Measurements from ENCODE around the gene KCNC1.

KCNC1 gene

DNA sequence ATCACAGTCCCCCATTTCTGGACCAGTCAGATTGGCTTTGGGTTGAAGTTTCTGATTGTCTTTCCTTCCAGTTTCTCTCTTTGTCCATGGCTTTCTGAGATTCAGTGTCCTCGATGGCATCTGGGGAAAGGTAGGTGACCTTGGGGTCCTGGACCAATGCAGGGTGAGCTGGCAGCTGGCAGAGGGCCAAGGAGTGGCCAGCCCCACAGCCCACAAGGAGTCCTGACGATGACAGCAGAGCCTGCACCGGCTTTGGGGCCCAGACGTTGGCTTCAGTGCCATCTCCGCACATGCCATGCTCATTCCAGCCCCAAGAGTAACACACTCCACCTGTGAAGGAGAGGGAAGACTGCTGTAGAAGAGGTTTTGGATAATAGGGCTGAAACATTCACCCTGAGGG, 53.5 kb downstream of the KCNC1 start:
- DNase-seq (ENCODE audit: low read depth in 1 of 2, low spot score in 1 of 2) = no peak

DNA sequence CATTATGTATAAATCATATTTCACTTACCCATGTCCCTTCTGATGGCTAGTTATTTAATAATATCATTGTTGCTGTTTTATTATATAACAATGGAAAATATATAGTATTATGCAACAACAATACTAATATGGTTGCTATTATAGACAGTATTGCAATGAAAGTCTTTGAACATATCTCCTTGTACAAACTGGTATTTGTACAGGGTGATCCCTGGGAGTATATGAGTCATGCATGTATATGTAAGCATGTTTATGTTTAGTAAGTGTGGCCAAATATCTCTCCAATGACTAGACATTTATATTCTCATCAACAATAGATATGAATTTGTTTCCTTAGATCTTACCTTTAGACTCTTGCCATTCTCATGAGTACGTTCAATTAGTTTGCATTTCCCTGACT, 55.9 kb downstream of the KCNC1 start:
- DNase-seq (ENCODE audit: low read depth in 1 of 2, low spot score in 1 of 2) = no peak

DNA sequence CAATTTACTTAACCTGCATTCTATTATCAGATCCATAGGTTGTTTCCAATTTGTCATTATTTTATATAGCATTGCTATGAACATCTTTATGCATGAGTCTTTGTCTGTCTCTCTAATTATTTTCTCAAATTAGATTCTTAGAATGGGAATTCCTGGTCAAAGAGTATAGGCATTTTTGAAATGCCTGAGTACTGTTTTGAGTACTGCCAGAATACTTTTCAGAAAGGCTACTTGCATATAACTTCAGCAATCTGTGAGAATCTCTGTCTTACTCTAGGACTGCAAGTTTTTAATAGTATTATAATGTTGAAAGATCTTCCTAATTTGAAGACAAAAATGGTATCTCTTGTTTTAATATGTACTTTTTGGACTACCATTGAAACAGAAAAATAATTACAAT, 56.6 kb downstream of the KCNC1 start:
- no peak for DNase-seq (ENCODE audit: low read depth in 1 of 2, low spot score in 1 of 2)

DNA sequence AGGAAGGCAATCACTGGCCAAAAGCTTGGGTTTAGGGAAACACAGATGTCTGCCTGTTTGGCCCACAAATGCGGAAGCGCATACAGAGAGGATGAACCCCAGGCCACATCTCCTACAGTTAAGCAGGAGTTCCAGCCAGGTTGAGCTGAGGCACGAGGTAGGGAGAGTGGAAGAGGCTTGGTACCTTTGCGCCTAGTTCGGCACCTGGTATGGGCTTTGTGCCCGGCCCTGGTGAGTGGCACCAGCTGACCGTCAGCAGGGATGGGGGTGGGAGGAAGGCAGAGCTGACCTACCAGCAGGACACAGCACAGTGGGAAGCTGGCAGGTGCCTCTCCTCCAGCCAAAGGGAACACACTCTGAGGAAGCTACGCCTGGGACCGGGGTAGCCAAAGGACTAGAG, 57.6 kb downstream of the KCNC1 start:
- DNase-seq (ENCODE audit: low read depth in 1 of 2, low spot score in 1 of 2) = no peak

DNA sequence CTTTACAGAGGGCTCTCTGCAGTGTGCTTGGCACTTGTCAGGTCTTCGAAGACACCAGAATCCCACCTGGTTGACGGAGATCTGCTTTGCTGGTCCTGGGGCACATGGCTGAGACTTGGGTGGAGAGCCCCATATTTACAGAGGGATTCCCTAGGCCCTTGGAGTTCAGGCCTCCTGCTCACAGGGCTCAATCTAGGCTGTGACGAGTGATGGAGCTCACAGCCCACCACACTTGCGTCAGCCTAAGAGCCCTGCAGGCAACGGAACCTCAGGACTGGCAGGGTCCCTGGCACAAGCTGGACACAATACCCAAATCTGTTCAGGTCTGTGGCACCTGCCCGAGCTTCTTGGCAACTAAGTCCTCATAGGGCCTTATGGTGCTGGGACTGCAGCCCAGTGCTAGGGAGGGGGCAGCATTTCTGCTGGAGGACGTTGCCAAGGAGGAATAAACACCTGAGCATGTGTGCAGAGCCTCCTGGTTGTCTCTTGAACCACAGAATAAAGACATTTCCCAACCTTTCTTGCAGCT, 59.1 kb downstream of the KCNC1 start:
- DNase-seq (ENCODE audit: low read depth in 1 of 2, low spot score in 1 of 2) = no peak

DNA sequence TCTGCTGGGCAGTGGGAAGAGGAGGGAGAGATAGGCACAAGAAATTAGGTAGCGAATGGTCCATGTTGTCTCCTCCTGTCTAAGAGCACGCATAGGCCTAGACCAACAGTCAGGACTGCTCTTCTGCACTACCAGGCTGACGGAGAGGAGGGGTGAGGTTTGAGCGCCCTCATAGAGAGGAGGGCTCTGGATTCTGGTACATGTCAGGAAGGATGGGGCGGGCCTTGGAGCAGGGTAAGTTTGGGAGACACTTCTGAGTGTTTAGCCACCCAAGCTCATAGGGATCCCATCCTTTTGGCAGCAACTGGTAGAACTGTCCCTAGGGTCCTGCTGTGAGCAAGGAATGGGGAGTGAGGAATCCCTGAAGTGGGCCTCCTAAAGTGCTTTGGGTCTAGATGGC, 60.4 kb downstream of the KCNC1 start:
- DNase-seq (ENCODE audit: low read depth in 1 of 2, low spot score in 1 of 2) = no peak

DNA sequence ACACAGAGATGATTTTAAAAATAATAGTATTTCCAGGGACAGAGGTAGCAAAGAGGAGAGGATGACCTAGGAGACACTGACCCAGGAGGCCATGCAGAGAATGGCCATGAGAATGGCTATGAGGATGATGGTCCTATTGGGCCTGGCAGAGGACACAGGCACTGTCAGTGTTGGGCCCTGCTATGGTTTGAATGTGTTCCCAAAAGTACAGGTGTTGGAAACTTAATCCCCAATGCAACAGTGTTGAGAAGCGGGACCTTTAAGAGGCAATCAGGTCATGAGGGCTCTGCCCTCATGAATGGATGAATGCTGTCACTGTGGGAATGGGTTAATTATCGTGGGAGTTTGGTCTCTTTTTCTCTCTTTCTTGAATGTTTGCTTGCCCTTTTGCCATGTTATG, 61.6 kb downstream of the KCNC1 start:
- DNase-seq (ENCODE audit: low read depth in 1 of 2, low spot score in 1 of 2) = no peak

DNA sequence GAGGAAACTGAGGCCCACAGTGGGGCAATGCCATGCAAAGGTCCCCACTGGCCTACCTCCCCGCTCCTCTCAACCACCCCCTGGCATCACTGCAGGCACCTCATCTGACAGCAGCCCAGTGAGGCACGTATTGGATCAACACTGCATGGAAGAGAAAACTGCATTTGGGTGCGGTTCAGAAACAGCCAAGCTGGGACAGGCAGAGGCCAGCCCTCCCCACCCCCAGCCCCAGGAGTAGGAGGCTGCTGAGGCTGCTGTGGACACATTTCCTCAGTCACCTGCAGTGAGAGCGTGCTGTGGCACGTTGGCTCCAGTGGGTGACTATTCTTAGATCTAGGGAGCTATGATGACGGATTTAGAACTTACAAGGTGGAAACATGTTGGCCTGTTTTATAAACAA, 63.7 kb downstream of the KCNC1 start:
- DNase-seq (ENCODE audit: low read depth in 1 of 2, low spot score in 1 of 2) = no peak

DNA sequence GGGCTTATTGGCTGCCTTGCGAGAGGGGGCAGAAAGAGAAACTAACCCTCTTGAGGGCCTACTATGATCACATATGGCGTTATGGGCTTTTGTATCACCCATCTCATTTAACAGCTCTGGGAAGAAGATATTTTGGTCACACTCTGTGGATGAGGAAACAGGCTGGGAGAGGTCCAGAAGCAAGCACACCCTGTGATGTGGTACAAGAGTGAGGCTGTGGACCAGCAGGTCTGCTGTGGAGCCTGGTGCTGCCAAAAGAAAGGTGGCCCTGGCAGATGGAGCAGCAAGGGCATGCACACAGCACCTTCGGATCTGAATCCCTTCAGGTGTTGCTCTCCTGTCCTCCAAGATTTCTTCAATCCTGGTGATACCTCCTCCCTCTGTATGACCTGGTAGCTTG, 64.1 kb downstream of the KCNC1 start:
- DNase-seq (ENCODE audit: low read depth in 1 of 2, low spot score in 1 of 2) = no peak

DNA sequence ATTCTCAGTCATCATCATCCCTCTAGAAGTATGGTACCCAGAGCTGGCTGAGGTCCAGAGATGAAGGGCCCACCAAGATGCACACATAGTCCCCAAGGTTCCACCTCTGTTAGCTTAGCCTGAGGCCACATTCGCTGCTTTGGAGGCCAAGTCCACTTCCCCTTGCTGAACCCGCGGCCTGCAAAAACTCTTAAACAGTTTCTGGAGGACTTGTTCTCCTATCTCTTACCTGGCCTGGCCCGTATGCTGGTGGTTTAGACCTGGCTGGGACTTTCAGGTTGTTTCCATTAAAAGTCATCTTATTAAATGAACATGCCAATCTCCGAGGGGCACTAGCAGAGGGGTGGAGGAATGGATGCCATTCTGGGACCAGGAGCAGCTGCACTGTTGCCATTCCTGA, 64.6 kb downstream of the KCNC1 start:
- no peak for DNase-seq (ENCODE audit: low read depth in 1 of 2, low spot score in 1 of 2)

DNA sequence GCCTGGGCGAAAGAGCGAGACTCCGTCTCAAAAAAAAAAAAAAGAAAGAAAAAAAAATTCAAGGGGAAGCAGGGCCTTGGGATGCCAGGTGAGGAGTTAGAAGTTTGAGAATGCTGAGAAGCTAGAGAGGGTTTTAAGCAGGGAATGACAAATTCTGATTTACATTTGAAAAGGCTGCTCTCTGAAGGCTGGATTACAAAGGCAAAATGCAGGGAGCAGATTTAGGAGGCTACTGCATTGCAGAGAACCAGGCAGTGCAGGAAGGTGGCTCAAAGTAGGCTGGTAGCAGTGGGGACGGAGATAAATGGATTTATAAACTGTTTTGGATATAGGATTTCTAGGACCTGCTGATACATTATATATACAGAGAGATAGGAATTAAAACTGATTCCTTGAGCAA, 66.6 kb downstream of the KCNC1 start:
- no peak for DNase-seq (ENCODE audit: low read depth in 1 of 2, low spot score in 1 of 2)

DNA sequence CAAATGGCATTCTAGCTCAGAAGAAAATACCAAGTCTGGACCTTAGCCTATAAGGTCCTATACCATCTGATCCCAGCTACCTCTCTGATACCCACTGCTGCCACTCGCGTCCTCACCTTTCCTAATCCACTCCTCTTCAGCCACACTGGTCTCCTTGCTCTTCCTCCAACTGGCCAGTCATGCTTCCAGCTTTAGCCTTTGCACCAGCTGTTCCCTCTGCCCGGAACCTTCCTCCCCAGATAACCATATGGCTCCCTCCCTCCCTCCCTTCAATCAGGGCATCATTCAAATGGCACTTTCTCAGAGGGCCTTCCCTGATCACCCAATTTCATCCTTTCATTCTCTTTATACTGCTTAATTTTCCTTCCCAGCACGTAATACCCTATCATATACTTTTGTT, 67.9 kb downstream of the KCNC1 start:
- DNase-seq (ENCODE audit: low read depth in 1 of 2, low spot score in 1 of 2) = no peak

DNA sequence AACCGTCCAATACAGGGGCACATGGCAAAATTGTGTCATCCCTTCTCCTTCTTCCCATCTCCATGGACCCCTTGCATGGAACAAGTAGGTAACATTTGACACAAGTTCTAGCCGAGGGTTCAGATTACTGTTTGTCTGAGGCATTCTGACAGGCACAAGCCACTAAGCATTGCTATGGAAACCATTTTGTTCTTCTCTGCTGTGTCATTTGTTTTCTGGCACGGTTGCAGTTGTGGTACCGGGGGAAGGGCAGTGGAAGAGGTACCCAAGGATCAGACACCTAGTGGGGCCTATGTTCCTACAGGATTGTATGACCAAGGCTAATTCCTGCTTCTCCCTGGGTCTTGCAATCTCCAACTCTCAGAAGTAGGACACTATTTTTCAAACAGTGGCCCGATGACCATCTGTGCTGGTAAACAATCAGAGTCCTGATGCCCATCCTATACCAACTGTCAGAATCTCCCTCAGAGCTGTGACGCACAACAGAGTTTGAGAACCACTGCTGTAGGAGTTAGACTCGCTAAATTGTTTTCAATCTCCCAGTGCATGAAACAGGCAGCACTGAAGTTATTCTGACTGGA, 69.3 kb downstream of the KCNC1 start:
- no peak for DNase-seq (ENCODE audit: low read depth in 1 of 2, low spot score in 1 of 2)

DNA sequence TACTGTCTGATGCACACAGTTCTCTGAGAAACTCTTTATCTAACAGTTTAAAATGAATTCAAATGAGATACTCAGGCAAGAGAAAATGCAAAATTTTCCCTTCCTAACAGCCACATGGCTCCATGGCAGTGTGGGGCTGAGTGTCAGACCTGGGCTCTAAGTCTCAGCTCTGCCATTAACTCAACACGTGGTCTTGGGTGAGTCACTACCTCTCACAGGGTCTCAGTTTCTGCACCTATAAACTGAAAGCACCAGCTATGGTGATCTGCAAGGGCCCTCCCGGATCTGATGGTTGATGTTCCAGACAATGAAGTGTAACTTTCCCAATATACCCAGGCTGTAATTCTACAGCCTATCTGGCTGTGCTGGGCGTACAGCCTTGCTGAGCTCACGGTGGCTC, 70.5 kb downstream of the KCNC1 start:
- no peak for DNase-seq (ENCODE audit: low read depth in 1 of 2, low spot score in 1 of 2)

DNA sequence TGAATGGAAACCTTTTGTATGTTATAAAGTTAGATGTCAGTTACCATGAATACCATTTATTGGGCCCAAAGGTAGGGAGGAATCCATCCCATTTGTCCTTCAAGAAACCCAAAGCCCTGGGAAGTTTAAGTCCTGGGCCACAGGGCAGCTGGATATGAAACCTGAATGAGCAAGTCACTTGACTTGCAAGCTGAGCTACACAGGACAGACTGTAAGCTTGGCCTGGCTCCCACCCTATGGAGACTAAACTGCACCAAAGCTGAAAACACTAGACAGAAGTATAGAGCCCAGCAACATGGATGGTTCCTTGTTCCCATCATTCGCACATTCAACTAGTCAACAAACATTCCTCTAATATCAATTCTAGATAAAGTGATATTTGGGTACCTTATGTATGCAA, 71.3 kb downstream of the KCNC1 start:
- DNase-seq (ENCODE audit: low read depth in 1 of 2, low spot score in 1 of 2) = no peak

DNA sequence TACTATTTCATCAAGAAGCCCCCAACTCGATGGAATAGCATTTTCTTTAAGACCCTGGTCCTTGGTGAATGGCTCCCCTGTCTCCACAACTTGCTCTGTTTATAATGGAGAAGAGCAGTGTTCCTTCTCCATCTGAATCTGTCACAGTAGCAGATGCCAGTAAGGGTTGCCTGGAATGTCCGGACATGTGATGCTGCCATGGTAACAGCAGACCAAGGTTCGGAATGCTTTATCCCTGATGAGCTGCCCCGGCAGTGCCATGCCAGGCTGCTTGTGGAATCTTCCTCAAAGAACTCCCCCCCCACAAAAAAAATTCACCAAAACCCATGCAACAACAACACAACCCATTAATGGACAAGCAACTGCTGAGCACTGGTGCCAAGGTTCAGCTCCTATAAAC, 72.5 kb downstream of the KCNC1 start:
- no peak for DNase-seq (ENCODE audit: low read depth in 1 of 2, low spot score in 1 of 2)

DNA sequence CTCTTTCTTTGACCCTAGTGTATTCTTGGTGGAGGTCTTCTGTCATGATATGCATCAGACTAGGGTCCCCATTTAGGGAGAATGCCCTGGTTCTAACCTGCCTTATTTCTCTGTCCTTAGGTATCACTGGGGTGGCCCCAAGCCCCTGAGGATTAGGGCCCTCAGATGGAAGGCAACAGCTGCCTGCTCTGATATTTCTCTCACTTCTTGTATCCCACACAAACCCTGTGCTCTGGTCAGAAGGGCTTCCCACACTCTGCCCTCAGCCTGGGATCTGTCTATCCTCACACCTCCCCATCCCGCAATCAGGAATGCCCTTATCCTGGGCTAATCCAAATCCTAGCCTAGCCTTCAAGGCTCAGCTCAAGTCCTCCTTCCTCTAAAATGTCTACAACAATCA, 75.5 kb downstream of the KCNC1 start:
- DNase-seq (ENCODE audit: low read depth in 1 of 2, low spot score in 1 of 2) = no peak

DNA sequence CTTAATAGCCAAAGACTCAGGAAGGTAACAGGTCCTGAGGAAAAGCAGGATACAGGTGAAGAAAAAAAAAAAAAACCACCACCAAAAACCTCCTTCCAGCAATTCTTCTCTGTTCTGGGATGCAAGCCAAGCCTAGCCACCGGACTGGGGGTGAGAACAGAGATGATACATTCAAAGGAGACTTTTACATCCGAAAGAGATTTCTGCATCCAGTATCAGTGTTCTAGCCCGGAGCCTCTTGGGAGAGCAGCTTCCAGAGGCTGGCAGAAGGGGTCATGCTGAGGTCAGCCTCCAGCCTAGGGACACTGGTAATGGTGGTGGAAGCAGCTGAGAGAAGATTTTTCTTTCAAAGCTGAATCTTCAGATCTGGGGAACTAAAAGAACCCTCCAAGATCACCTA, 76.2 kb downstream of the KCNC1 start:
- DNase-seq (ENCODE audit: low read depth in 1 of 2, low spot score in 1 of 2) = no peak

DNA sequence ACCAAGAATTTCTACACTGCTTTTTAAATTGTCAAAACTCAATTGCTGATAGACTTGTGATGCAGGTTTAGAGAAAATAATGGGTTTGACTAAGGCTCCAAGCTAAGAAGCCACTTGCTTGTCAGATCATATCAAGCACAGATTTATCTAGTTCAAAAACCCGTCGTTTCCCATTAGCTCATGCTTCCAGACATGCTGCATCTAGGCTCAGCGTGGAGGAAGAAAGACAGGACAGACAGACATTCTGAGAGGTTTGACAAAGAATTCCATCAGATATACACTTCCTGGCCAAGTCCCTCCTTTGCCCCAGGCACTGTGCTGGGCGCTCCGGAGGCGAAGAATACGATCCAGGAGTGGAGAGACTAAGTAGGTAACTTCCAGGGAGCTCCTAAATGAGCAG, 76.8 kb downstream of the KCNC1 start:
- no peak for DNase-seq (ENCODE audit: low read depth in 1 of 2, low spot score in 1 of 2)

DNA sequence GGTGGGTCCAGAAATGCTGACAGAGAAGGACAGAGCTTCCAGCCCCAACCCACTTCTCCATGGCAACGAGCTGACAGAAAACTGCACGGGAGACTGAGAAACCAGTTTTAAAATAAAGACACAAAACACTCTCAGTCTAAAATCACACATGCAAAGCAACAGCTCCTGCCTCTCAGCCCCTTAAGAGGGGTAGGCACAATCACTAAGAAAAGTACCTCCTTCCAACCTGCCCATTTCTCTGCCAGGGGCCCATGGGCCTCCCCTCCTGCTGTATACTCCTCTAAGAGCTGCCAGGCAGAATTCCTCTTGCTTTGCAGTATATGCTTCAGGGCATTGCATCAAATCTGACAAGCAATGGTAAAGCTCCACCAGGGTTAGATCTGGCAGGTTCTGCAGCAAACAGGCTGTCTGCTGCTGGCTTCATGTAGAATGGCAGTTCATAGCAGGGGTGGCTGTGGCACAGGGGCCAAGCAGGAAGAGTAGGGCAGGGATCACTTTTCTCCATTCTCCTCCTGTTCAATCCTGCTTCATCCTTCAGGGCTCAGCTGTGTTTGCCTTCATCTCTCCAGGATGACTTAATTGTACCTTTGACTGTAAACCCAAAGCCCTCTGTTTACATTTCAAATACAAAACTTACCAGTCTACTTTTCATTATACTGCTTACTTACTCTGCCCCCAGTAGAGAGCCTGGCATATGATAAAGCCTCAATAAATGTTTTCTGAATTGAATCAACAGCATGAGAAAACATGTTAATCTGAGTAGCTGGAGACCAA, 77.7 kb downstream of the KCNC1 start:
- DNase-seq (ENCODE audit: low read depth in 1 of 2, low spot score in 1 of 2) = no peak

DNA sequence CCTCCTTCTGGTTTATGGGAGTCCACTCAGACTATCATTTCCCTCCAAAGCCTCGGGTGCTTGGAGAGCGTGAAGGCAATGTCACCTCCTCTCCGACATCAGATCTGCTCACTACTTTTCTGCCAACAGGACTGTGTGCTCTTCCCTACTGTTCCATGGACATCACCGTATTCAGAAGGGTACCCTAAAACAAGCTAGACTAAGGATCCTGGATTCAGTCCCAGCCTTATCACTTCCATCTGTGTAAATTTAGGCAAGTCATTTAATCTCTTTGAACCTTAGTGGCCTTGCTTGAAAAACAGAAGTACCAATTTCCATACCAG, 78.2 kb downstream of the KCNC1 start:
- DNase-seq (ENCODE audit: low read depth in 1 of 2, low spot score in 1 of 2) = no peak

DNA sequence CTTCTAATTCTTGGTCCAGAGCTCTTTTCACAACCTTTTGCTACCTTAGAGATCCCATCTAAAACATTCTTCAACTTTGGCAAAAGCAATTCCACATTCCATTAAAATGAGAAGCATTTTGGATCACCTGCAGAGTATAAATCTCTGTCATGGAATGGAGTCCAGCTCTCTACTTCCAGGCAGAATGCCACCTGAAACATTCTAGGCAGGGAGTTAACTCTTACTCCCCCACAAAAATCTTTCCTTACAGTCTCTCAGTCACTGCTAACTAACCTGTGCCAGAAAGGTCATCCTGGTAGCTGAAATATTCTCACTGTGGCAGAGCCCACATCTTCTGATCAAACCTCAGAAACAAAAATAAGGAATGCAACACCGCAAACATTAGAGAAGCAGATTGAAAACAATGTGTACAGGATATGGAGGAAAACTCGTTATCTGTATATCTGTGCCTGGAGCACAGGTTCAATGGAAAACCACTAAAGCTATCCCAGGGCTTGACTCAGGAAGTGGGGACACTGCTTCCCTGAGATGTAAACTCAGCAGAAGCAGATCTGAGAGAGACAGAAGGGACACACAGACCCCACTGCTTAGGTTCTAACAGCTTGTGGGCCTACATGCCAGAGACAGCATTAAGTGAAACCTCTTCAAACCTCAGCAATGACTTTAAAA, 78.9 kb downstream of the KCNC1 start:
- no peak for DNase-seq (ENCODE audit: low read depth in 1 of 2, low spot score in 1 of 2)

DNA sequence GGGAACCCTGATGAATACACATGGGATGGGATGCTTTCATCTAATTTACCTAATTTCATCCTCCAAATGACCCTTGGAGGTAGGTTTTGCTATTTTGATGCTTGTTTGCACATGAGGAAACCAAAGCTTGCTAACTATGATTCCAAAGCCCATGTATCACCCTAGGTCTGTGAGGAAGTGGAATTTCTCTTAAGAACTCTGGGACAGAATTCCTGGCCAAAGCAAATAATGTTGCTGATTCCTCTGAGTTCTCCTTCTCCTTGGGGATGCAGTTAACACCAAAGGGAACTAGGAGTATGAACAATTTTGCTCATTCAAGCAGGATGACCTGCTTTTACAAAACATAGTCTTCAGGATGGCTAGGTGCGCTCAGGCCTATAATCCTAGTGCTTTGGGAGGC, 80.0 kb downstream of the KCNC1 start:
- no peak for DNase-seq (ENCODE audit: low read depth in 1 of 2, low spot score in 1 of 2)

All from stimulated activated CD4-positive, alpha-beta T cell treated with anti-CD3 and anti-CD28 coated beads, Interleukin-15, amount 100 ng/mL, for 1 hour (primary cell).